HG02938 (cell line): Measurements from ENCODE around the gene MYO16.
"Not testable (repeated sequence)": the region's sequence is repeated elsewhere in the genome, so short reads cannot be mapped to it uniquely, and the experiment has no call there.

ENCODE experiments used
- ATAC-seq: cut with Tn5 transposase; IDR thresholded peaks from one replicate; pipeline ENCODE4 v1.9.1; 2021; ENCODE audit warnings: mild to moderate bottlenecking, moderate library complexity; ENCODE audit not compliant: unreplicated experiment

Gene MYO16

GRCh38 chr13:108963846-108964600 is 334.6 kb downstream of the MYO16 start:
- ATAC-seq = no peak

- ATAC-seq = no peak
These were observed 335.2 kb downstream of the MYO16 start for GRCh38 chr13:108964606-108965005.

DNA sequence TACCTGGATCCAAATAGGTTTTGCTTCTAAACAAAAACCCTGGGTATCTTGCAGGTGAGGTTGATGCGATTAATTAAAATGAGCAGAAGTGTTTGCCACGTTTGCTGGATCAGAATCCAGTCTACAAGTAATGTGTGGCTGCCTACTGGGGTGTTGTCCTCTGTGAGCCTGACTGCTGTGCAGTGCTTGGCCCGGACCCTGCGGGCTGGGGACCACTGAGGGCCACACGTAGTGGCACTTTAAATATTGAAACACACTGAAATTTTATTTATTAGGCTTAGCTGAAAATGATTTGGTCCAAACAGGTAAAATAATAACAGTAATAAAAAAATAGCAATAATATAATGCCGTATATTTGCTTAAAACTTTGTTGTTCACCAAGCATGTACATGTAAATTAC is 338.0 kb downstream of the MYO16 start:
- no peak for ATAC-seq

DNA sequence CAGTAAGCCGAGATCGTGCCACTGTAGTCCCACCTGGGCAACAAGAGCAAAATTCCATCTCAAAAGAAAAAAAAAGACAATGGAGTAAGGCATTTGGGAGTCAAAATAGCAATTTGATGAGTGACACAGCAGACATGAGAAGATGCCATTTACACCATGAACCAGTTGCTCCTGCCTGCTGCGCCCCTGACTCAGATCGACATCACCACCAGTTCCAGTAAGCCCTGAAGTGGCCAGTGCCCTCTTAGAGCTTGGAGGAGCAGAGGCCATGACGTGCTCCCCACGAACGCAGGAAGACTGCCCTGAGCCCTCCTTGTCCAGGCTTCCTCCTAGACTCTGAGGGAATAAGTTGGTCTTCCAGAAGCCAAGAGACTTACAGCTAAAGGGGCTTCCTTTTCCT is 339.2 kb downstream of the MYO16 start:
- ATAC-seq = no peak

- ATAC-seq = no peak
These were observed 345.3 kb downstream of the MYO16 start for GRCh38 chr13:108974686-108975085.

GRCh38 chr13:108980237-108980636 is 350.8 kb downstream of the MYO16 start:
- no peak for ATAC-seq

- ATAC-seq = no peak
These were observed 352.0 kb downstream of the MYO16 start for GRCh38 chr13:108981407-108981806.

- no peak for ATAC-seq
These were observed 353.9 kb downstream of the MYO16 start for GRCh38 chr13:108983273-108983672.

DNA sequence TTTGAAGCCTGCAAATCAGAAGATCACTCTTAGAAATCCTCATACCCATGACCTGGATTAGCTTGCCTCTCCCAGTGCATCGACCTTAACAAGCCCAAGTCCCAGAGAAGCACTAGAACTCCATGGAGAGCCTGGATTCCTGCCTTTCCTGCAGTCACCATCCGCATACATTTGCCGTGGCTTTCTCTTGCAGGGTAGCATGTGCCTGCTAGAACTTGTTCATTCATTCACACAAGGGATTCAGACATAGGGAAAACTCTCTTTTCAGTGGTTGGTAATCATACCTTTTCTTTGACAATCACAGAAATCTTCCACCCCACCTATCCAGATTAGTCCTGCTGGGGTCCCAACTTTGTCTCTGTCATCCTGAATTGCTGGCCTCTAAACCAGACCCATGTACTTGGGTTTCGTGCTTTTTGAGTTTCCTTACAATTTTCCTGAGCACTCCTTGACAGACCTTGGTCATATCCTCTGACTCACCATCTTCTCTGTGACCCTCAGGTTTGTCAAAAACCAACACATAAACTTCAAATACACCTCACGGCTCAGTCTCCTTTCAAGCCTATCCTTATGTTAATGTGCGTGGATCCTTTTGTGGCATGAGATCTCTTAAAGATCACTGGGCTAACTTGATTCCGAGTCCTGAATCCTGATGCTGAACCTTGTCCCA is 355.0 kb downstream of the MYO16 start:
- ATAC-seq = no peak

- no peak for ATAC-seq
These were observed 355.8 kb downstream of the MYO16 start for GRCh38 chr13:108985166-108985565.

DNA sequence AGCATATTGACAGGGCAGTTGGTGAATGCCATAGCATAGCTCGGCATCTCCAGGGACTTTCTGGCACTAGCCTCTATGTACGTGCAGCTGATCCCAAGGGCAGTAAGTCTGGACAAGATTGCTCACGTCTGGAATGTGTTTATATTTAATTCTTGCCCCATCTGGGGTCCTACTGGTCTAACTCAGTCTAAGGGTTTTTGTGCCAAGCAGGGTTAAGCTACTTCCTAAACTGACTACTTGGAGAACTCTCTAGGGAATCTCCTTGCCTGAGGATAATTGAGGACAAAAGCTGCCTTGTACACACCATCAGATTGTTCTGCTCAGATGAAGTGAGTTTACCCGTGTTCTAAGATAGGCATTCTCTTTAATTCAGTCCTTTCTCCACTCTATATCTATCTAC is 358.1 kb downstream of the MYO16 start:
- ATAC-seq = no peak

DNA sequence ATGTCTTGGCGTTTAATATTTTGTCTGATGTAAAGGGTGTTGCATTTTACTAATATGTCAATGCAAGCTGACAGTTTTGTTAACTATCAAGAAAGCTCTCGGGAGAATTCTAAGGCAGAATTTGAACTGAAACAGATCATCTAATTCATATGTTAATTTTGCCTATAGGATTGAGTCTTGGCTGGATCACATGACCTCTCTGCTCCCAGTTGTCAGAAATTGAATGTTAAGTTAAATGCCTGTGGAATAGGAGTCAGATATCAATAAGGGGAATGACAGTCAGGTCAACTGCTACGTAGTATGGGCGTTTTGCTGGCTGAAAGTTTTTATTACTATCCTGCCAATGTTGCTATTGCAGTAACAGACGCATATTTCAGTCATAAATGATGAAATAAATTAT is 358.5 kb downstream of the MYO16 start:
- no peak for ATAC-seq

- ATAC-seq = not testable (repeated sequence)
These were observed 362.0 kb downstream of the MYO16 start for GRCh38 chr13:108991416-108991815.

GRCh38 chr13:108993346-108993745 is 363.9 kb downstream of the MYO16 start:
- no peak for ATAC-seq

- ATAC-seq = no peak
These were observed 367.0 kb downstream of the MYO16 start for GRCh38 chr13:108996430-108996829.

- no peak for ATAC-seq
These were observed 370.8 kb downstream of the MYO16 start for GRCh38 chr13:109000207-109000606.

GRCh38 chr13:109002934-109003333 is 373.5 kb downstream of the MYO16 start:
- no peak for ATAC-seq

GRCh38 chr13:109007946-109008345 is 378.5 kb downstream of the MYO16 start:
- ATAC-seq = no peak

- ATAC-seq = no peak
These were observed 380.3 kb downstream of the MYO16 start for GRCh38 chr13:109009756-109010155.

GRCh38 chr13:109010912-109011311 is 381.5 kb downstream of the MYO16 start:
- ATAC-seq = no peak

DNA sequence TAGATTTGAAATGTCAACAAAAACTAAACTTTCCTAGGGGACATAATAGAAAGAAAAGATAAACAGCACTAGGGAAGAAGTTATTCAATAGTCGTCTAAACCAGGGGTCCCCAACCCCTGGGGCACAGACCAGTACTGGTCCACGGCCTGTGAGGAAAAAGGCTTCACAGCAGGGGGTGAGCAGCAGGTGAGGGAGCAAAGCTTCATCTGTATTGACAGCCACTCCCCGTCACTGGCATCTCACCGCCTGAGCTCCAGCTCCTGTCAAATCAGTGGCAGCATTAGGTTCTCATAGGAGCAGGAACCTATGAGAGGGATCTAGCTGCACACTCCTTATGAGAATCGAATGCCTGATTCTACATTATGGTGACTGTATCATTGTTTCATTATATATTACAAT is 382.7 kb downstream of the MYO16 start:
- ATAC-seq = no peak

- ATAC-seq = no peak
These were observed 392.1 kb downstream of the MYO16 start for GRCh38 chr13:109021558-109021957.

GRCh38 chr13:109024611-109025010 is 395.2 kb downstream of the MYO16 start:
- ATAC-seq = no peak
